HG03520 (cell line): ENCODE results near the gene SLC30A3.

Source experiments
- ATAC-seq: cut with Tn5 transposase; IDR thresholded peaks from one replicate; pipeline ENCODE4 v1.9.1; 2021; ENCODE audit warnings: mild to moderate bottlenecking, moderate library complexity; ENCODE audit not compliant: unreplicated experiment

SLC30A3 gene

GRCh38 chr2:27208486-27209050 lies 54.3 kb downstream of the SLC30A3 start:
- no peak for ATAC-seq

GRCh38 chr2:27206346-27206745 lies 56.5 kb downstream of the SLC30A3 start:
- no peak for ATAC-seq

- ATAC-seq = no peak
These were observed 57.6 kb downstream of the SLC30A3 start for GRCh38 chr2:27205206-27205605.

- ATAC-seq = no peak
These were observed 58.3 kb downstream of the SLC30A3 start for GRCh38 chr2:27204566-27204965.

- no peak for ATAC-seq
These were observed 59.1 kb downstream of the SLC30A3 start for GRCh38 chr2:27203741-27204140.
